Brain microvascular endothelial cell (primary cell): ENCODE data around the gene ZDHHC11.

Experiments
- DNase-seq: peaks from one replicate; pipeline ENCODE4 v3.0.0-alpha.2; 2020
- H3K27ac ChIP-seq: fragments of 250-450 bp; sonication (Bioruptor Pico); 2 replicates; pipeline ENCODE4 v1.5.1; 2020; ENCODE audit warnings: mild to moderate bottlenecking, moderate library complexity
- H3K27me3 ChIP-seq: fragments of 250-450 bp; sonication (Bioruptor Pico); replicated peaks from 2 replicates; pipeline ENCODE4 v1.5.1; 2020; ENCODE audit warnings: mild to moderate bottlenecking
- H3K36me3 ChIP-seq: fragments of 250-450 bp; sonication (Bioruptor Pico); replicated peaks from 2 replicates; pipeline ENCODE4 v1.5.1; 2020; ENCODE audit warnings: mild to moderate bottlenecking
- H3K4me3 ChIP-seq: 2 replicates; pipeline ENCODE4 v1.5.1; 2011; ENCODE audit warnings: low read depth, mild to moderate bottlenecking, control low read depth, low read length, moderate library complexity
- CTCF ChIP-seq: IDR thresholded peaks from 2 replicates; pipeline ENCODE4 v1.5.1; 2011; ENCODE audit warnings: low read depth, mild to moderate bottlenecking, moderate library complexity, low read length, control low read depth, inconsistent platforms; ENCODE audit errors: missing control alignments
- in situ Hi-C: cut with HindIII; loops from 2 replicates; pipeline ENCODE4 v1.10.0; 2017; ENCODE audit warnings: low sequenced_read_pairs, low pct_ligation_motif_present

ZDHHC11 gene

DNA sequence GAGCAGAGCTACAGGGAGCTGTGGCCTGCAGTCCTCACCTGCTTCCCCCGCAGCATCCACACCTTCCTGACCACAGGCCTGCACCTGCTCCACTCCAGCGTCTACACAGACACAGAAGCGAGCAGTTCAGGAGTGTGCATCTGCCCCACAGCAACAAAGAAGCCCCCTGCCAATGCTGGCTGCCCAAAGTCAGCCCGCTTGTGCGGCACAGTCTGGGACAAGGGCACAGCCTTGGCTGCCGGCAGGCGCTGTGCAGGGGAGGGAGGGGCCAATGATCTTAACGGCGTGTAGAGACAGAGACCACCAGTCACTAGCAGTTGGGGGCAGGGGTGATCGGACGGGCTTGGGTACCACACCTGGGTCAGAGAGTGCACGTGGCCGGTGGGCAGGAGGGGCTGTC is 35.2 kb upstream of the ZDHHC11 start:
- H3K4me3 ChIP-seq: no peak overlapping the region
- no peak overlapping the region for H3K27ac ChIP-seq
- no peak for DNase-seq
- in situ Hi-C loops: no loop called here
- TF ChIP-seq CTCF: no peak
- H3K27me3 ChIP-seq: no peaks in the 10 kb centered on the region
- peaks cover 85% of the 10 kb centered on the region for H3K36me3 ChIP-seq

GRCh38 chr5:885529-885928 is 34.7 kb upstream of the ZDHHC11 start:
- Histone ChIP-seq H3K27me3 (no peaks in the 10 kb centered on the region), H3K27ac (no peak overlapping the region), H3K4me3 (no peak overlapping the region), H3K36me3 (peaks cover 85% of the 10 kb centered on the region)
- no peak for TF ChIP-seq CTCF
- in situ Hi-C loops: no loop called here
- DNase-seq: no peak

GRCh38 chr5:885127-885442 is 34.3 kb upstream of the ZDHHC11 start:
- no peak for TF ChIP-seq CTCF
- in situ Hi-C loops: no loop called here
- H3K27me3 ChIP-seq: no peaks in the 10 kb centered on the region
- no peak overlapping the region for H3K4me3 ChIP-seq
- H3K36me3 ChIP-seq: peaks cover 82% of the 10 kb centered on the region
- DNase-seq: no peak
- no peak overlapping the region for H3K27ac ChIP-seq

DNA sequence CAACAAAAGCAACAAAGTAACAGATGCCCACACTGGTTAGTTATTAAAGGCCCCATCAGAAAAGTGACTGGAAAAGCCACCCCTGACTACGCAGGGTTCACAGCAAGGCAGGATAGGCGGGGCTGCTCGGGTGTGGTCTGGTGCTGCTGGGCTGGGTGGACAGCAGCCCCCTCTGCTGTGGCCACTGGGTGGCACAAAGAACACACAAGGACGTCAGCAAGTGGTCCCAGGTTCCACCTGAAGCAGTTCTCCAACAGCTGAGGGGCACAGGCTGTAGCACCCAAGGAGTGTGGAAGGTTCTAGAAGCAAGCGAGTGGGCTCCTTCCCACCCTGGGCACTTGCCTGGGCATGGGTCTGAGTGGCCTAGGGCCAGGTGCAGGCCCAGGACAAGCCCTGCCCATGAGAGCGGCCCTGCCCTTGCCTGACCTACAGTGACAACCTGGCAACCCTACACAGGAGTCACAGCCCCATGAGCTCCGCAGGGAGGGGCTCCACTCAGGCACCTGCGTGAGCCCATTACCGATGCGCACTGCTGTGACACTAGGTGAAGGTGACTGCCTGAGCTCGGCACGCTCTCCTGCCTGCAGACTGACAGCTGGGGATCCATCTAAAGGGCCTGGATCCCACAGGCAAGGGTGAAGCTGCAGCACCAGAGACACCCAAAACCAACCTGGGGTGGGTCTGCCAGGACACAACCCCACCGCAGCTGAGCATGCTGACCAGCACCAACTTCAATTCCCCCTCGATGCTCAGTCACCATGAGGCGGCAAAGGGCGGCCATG is 33.8 kb upstream of the ZDHHC11 start:
- in situ Hi-C loops: no loop called here

DNA sequence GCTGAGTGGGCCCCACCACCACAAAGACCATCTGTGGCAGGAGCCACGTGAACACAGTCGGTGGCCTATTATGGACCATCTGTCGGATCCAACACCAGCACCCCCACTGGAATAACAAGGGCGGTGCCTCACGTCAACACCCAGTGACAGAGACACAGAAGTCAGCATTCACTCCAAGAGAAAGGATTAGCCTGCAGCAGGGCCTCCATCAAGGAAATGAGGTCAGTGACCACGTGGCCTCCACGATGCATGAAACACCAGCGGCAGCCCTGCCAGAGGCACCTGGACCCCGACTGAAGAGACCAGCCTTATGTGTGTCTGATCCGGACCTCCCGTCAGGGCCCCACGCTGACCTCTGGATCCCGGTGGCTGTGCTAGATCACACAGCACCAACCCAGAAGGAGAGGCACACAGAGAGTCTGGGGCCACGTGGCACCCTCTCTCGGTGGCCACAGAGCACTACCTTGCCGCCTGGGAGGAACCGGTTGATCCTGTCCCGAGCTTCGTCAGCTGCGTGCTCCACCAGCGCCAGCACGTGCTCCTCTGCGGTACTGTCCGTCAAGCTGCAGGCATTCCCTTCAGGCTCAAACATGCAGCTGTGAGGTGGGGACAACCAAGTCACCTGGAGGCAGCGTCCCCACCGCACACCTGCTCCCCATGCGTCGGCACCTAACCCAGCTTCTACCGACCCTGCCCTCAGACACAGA is 32.8 kb upstream of the ZDHHC11 start:
- TF ChIP-seq CTCF: no peak

More for the DNA sequence above, 33.8 kb upstream of the ZDHHC11 start:
- no peak for DNase-seq
- Histone ChIP-seq H3K36me3 (peaks cover 78% of the 10 kb centered on the region), H3K27ac (no peak overlapping the region), H3K4me3 (no peak overlapping the region), H3K27me3 (no peaks in the 10 kb centered on the region)
- no peak for TF ChIP-seq CTCF

More for the DNA sequence above, 32.8 kb upstream of the ZDHHC11 start:
- in situ Hi-C loops: no loop called here
- Histone ChIP-seq H3K36me3 (peaks cover 72% of the 10 kb centered on the region), H3K27ac (no peak overlapping the region), H3K4me3 (no peak overlapping the region), H3K27me3 (no peaks in the 10 kb centered on the region)
- no peak for DNase-seq
